Myocyte (in vitro differentiated cells): ENCODE data around the gene NTNG1. TPM values are rescaled to one million over a fixed set of nuclear protein-coding genes. Genes with fewer than 3 reads are reported as not detected.

Experiments used
- DNase-seq: peaks from one replicate; pipeline ENCODE4 v3.0.0-alpha.2; 2012; ENCODE audit warnings: low read depth
- total RNA-seq: library from RNA; depleted of rRNA; stranded (reverse); fragments of >200 nt; gene quantifications from 2 replicates; pipeline ENCODE4 v1.2.3, GENCODE V29; 2014

Gene NTNG1
- total RNA-seq, 1 donor from 2014 or later: 0.08 TPM

DNA sequence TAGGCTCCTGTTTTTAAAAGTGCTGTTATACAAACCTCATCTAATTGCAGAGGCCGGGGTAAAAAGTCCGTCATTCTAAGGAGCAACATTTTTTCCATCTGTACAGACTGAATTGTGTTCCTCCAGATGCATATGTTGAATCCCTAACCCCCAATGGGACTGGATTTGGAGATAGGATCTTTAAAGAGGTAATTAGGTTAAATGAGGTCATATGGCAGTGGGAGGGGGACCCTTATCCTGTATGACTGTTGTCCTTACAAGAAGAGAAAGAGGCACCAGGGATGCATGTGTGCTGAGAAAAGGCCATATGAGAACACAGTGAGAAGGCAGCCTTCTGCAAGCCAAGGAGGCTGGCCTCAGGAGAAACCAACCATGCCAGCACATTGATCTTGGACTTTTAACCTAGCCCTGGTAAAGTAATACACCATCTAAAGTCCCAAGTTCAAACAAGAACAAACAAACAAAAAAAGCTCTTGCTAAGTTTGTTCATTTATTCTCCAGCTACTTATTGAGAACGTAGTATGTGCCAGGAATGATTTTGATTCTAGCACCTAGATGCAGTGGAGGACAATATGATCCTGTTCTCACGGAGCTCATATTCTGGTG, 352.4 kb downstream of the NTNG1 start:
- no peak for DNase-seq

DNA sequence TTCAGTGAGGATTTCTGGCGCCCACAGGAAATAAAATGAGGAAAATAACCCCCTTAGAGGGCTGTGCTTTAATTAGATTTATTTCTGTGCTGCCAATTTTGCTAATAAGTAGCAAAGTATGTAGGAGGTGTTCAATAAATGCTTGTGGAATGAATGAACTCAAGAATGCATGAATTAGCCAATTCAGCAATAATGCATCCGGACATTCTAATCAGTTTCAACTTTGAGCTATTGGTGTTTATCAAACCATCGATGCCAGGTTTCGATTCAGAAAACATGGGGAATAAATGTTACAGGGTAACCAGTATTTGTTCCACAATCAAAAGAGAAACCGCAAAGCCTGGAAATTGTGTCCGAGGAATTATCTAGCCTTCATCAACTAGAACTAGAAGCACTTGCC, 353.2 kb downstream of the NTNG1 start:
- no peak for DNase-seq

DNA sequence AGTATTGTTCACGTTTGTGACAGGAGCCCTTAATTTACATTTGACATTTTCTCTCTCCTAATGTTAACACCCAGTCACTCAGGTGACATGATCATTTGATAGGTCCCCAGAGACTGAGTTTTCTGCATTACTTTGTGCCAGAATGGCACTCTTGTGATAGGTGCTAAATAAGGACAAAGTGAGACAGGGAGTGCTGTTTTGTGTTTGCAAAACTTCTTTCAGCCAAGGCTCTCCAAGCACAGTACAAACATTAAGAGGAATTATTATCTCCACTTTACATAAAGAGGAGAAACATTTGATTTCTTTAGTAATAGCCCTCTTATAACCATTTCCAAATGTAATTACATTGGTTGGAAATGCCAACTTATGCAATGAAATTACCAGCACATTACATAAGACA, 355.2 kb downstream of the NTNG1 start:
- no peak for DNase-seq

DNA sequence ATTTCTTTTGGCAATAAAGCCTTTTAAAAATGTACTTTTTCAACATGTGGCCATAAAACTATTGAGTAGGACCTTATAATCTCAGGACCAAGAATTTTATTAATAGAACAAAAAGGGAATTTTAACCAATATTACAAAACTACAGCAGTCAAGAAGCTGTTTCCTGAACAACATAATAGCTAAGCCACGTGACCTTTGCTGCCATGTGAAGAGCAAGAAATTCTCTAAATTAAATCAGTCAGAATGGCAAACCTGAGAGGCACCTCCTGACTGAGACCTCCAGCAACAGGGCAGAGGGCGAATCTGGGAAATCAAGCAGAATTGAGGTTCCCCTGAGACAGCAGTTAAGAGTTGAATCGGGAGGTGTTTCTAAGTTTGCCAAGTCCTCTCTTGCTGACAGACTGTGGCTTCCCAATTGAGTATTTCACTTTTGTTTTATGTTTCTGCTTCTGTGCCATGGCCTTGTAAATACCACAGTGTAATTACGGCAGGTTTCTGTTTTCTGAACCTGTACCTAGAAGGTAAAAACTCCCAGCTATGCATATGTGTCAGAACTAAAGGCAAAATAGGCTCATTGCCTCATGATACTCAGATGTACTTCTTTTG, 358.4 kb downstream of the NTNG1 start:
- DNase-seq: no peak

DNA sequence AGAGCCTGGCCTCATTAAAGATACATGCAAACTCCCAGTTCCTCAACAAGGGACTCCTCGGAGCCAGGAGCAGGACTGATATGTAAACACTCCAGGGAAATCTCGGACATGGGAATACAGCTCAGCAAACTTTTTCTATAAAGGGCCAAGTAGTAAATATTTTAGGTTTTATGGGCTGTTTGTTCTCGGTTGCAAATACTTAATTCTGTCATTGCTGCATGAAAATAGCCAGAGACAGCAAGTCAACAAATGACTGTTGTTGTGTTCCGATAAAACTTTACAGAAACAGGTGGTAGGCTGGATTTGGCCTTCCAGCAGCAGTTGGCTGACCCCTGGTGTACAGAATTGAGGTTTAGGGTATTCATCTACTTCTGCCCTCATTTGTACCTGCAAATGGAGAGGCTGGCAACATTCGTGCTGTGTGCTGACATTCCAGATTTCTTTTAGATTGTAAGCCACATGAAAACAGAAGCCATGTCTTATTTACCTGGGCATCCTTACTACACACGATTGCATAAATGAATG, 360.3 kb downstream of the NTNG1 start:
- DNase-seq: no peak

DNA sequence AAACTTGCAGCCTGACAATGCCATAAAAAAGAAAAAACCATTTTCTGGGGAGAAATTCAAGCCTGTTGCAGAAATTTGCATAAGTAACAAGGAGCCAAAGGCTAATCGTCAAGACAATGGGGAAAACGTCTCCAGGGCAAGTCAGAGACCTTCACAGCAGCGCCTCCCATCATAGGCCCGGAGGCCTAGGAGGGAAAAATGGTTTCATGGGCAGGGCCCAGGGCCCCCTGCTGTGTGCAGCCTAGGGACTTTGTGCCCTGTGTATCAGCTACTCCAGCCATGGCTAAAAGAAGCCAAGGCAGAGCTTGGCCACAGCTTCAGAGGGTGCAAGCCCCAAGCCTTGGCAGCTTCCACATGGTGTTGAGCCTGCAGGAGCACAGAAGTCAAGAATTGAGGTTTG, 369.5 kb downstream of the NTNG1 start:
- DNase-seq: no peak

DNA sequence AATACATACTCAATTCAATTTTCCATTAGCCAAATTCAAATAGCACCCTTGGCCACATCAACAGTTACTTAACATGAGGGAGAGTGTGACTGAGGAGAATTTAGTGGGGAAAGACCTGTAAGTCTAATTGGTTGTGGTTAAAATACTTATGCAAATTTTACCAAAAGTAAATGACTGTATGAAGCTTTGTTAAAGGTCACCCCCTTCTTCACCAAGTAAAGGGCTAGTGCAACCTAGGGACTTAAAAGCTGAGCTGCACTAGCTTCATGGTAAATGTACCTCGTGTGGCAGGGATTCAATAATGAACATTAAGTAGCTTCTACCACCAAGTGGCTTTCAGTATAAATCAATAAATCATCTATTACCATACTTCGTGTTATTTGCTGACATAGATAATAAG, 372.0 kb downstream of the NTNG1 start:
- DNase-seq: no peak

DNA sequence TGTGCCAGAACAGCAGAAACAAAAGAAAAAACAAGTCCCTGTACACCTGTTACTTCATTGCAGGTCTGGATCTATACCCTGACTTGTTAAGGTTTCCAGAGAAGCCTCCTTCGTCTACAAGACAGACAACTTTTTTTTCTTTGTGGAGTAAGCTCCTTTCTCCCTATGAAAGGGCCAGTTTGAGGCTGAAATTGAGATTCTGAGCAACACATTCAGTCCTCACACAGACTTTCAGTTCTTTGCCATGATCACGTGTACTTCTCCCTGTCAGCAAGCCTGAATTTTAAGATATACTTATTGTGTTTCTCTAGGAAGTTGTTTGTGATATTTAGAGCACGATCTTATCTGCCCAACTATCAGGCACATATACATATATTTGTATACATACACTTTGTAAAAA, 374.0 kb downstream of the NTNG1 start:
- no peak for DNase-seq

DNA sequence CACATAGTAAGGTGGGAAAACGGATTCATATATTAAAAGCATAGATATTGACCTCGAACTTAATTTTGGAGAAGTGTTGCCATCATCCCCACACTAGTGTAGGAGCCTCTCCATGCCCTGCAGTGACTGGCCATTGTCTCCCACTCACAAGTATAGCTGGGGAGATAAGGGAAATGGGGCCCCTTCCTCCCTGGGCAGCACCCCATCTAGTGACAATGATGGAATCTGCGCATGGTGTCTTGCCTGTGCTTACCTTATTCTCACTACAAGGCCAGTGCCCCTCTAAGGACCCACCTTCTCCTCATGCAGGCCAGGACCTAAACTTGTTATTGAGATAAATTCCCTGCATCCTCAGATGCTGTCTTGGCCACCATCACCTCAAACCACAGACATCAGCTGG, 374.9 kb downstream of the NTNG1 start:
- no peak for DNase-seq

DNA sequence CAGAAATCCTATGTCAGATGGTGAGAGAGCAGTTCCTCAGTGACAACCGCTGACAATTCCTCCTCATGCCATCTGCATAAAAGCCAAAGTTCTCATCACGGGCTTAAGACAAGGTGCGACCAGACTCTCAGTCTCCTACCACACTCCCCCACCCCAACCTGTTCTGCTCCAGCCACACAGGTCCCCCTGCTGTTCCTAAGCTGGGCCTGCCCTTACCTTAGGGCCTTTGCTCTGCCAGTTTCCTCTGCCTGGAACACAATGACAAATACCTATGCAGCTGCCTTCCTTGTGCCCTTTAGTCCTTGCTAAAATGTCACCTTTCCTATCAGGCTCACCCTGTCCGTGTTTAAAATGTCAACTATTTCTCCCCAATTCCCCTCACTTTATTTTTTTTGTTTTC, 382.2 kb downstream of the NTNG1 start:
- no peak for DNase-seq

DNA sequence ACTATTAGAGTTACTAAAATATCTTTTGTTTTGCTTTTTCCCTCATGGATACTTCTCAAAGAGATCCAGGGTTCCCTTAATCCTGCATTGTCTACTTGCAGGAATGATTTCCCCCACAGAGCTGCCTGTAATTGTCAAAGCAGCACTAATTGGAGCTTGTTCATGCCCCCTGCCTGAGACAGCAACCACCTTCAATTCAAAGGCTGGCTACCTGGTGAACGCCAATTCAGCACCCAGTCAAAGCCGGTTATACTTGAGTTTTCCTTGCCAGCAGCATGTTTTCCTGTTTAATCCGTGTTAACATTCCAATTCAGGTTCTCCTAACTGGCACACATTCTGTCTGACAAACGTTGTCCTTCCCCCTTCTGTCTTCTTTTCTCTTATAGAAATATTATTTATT, 382.9 kb downstream of the NTNG1 start:
- no peak for DNase-seq

DNA sequence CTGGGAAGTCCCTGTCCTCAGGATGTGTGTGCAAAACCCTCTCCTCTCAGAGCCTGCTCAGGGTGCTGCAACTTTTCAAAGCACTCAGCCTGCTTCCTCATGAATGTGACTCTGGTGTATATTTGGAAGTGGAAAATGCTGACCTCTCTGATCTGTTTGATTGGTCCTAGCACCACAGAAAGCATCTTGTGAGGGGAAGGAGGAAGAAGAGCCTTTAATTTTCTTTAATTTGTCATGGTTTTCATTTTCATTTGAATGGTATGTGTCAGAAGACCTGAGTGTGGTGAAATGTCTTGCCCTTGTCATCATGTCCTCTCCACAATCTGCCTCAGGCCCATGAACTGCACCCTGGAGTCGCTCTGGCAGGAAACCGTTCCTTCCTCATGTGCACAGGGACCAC, 383.5 kb downstream of the NTNG1 start:
- no peak for DNase-seq

DNA sequence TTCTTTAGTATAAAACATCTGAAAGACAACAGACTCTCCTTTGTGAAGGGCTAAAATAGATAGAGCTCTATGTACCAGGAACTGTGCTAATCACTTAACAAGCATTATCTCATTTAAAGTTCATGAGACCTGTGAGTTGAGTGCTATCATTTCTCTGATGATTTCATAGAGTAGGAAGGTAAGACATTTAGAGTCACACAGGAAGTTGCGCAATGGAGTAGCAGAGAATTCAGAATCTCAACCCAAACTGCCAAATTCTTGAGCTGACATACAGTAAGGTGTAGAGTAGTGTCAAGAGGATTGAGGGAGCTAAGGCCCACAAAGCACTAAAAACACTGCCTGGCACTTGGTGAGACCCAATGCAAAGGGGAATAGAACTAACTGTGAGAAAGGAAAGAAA, 384.3 kb downstream of the NTNG1 start:
- no peak for DNase-seq

DNA sequence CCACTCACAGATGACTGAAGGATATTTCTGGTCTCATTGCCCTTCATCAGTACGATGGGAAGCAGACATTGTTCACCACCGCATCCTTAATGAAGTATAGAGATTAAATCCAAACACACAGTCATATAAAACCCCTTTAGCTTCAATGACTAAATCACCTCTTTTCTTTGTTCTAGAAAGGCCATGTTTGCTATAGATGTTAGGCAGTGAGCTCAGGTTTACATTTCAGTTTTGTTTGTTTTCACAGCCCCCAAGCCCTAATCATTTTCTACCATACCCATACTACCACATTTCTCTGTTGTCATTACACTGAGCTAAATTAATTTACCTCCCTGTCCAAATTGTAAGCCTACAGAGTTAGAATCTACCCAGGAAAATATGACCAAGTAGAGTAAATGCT, 385.1 kb downstream of the NTNG1 start:
- DNase-seq: no peak

DNA sequence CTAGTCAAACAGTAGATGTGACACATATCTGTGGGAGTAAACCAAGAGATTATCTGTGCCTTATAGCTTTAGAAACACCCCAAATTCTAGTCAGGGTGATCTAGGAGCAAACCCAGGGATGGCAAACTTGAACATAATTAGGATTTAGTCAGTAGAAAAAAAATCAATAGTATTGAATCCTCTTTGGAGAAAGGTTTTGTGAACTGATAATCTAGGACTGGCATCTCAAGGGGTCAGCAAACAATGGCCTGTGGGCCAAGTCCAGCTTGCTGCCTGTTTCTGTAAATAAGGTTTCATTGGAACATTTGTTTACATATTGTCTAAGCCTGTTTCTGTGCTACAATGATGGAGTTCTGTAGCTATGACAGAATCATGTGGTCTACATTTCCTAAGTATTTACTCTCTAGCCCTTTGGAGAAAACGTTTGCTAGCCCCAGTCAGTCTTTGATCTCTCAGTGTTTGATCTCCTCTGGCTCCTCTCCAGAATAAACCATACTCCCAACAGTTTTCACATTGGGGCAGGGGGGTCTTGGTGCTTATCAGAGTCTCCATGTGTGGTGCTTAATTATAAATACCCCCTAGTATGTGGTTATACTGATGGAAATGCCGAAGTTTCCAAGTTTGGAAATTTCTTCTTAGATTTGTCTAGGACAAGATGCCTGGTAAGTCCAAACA, 385.8 kb downstream of the NTNG1 start:
- no peak for DNase-seq

DNA sequence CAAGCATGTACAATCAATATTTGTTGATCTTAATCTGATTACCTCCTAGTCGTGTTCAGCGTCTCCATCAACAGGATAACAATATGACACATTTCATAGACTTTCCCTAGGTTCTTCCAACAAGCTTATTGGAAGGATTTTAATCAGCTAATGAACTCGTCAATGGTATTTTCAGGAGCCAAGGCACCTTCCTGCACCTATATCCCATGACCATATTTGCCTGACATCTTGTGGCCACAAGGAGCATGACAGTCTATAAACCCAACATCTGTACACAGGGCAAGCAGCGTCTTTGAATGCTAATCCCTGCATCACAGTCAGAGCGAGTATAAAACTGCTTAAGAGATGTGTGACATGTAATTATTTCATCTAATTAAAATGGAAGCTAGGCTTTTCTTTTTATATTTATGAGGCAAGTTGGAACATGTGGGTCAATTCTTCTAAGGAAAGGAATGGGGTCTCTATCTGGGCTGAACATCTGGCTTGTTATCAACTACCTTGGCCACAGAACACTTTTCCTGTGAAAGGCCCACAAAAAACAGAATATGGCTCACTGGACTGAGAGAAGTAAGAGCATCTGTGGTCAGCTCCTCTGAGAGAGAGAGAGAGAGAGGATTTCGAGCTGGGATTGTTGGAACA, 388.8 kb downstream of the NTNG1 start:
- peak; percentile 26 for DNase-seq

DNA sequence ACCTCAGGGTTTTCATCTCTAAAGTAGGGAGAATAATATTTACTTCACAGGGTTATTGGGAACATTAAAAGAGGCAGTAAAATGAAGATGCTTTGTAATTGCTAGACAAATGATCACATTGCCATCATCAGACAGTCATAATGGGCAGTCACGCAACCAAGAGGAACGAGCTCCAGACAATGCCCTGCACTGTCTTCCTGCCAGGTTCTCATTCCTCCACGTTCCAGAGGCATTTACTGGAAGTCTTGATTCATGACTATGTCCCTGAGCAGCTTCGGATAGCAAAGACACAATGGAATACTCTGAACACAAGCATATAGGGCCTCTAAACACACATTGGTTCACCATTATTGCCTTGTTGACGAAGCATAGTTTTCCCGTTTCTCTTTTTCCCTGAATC, 389.7 kb downstream of the NTNG1 start:
- no peak for DNase-seq

DNA sequence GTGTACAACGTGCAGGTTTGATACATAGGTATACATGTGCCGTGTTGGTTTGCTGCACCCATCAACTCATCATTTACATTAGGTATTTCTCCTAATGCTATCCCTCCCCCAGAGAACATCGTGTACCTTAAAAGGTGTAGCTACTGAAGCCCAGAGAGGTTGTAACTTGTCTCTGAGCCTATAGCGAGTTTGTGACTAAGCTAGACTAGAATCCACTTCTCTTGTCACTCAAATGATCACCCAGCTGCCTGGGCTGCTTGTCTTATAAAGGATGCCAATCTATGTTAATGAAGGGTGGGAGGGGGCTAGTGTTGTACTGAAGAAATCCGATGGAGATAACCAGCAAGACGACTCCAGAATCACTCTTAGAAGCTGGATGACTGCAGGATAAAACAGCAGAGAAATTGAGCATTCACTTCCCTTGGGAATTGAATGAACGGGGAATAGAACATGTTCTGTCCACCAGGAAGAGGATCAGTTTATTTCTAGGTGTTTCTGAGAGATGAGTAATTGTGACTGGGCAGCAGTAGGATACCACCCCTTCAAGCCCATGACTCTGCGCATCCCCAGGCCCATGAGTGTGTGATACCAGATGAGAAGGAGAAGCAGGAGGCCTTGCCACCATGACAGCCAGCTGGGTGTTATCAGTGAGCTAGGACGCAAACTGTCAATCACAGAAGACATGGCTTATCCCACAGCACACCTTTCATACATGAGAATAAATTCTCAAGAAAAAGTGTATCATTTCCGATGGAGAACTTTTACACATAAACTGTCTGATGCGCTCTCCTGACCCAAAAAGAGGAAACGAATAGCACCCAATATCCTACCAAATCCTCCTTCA, 390.4 kb downstream of the NTNG1 start:
- no peak for DNase-seq

DNA sequence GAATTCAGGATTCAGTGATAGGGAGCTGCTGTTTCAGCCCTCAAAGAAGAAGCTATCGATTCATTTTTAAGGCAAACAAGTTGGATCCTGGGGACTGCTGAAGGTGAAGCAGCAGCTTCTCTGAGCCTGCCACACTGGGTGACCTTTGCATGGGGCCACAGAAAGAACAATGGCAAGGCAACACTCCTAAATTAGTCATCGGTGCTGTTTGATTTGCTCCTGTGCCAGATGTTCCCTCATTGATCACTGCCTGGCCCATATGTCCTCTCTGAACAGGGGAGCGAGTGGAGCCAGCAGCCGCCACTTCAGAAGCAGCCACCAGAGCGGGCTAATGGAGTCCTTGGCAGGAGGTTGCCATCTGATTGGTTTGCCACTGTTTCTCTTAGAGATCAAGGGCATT, 391.5 kb downstream of the NTNG1 start:
- no peak for DNase-seq
